ENCODE results near the gene ASB4. TPM values are rescaled to one million over a fixed set of nuclear protein-coding genes. Genes with fewer than 3 reads are reported as not detected.

The ASB4 gene
- total RNA-seq, 1 experiment from 2014 or later, result 0.47 TPM

DNA sequence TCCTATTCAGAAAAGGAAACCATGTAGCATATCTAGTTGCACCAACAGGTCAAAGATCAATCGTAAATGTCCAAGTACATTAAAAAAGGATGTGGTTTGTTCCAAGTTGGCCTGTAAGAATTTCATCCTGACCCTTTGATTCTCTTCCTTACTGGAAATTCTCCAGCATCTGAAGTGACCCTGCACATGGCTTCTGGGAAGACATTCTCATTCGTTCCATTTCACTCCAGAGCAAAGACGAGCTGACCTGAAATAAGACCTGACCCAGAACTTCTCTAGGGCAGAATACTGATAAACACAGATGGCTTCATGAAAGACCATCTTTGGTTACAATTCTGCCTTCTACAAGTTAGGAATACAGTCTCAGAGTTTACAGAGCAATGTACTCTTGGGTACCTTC, 39.8 kb downstream of the ASB4 start:
- DNase-seq (ENCODE audit: extremely low read depth, low read depth), result no peak

DNA sequence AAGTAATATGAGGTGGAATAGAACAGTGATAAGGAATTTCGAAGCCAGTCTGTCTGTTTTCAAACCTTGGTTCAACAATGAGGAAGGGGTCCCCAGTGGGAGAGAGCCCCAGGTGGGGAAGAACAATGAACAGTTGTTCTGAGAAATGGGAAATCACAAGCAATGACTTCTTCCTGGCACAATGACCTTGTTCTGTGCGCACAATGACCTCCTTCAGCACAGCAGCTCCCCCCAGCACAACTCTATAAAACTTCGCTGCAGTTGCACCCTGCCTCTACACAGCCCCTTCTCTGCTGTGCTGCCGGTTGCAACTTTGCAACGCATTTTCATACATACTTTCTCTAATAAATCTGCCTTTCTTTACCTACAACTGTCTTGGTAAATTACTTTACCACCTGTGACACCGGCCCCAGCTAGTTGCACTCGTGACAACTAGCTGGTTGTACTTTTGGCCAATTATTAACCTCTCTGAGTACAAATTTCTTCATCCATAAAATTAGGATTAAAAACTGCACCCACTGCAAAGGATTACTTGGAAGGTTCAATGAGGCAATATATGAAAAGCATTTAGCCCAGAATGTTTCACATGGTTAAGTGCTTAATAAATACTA, 40.5 kb downstream of the ASB4 start:
- DNase-seq (ENCODE audit: extremely low read depth, low read depth), result no peak

DNA sequence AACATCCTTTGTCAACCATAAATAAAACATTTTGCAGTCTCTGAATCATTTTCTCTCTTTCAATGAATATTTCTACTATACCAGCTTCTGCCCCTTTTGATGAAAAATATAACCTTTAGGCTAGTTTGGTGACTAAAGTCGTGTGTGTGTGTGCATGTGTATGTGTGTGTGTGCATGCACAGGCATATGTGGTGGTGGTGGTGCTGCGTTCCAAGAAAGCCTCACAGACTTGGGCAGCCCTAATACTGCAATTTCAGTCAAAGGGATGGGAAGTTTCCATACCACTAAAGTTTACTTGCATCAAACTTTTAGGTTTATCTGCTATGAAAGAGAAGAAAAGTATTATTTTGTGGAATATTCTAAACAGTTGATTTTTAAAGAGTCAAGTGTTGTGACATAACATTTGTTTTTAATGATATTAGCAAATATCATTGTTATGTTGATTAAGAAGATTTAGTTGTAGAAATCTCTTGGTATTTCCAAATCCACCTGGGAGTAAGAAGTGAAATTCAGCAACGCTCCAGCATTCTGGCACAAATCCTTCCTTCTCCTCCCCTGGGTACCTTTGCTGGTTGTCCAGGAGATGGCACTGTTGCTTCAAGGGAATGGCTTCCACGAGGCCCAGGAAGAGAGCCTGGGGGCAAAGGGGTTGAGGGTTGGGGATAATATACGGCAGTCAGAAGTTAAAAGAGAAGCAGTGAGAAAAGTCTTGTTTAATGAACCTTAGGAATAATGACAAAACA, 41.5 kb downstream of the ASB4 start:
- peak; percentile 76 for DNase-seq (ENCODE audit: extremely low read depth, low read depth)

DNA sequence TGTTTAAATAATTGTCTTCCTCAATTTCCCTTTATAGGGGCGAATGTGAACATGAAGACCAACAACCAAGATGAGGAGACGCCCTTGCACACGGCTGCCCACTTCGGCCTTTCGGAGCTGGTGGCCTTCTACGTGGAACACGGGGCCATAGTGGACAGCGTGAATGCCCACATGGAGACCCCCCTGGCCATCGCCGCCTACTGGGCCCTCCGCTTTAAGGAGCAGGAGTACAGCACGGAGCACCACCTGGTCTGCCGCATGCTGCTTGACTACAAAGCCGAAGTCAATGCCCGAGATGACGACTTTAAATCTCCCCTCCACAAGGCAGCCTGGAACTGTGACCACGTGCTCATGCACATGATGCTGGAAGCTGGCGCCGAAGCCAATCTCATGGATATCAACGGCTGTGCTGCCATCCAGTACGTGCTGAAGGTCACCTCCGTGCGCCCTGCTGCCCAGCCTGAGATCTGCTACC, 42.1 kb downstream of the ASB4 start:
- no peak for DNase-seq (ENCODE audit: extremely low read depth, low read depth)

DNA sequence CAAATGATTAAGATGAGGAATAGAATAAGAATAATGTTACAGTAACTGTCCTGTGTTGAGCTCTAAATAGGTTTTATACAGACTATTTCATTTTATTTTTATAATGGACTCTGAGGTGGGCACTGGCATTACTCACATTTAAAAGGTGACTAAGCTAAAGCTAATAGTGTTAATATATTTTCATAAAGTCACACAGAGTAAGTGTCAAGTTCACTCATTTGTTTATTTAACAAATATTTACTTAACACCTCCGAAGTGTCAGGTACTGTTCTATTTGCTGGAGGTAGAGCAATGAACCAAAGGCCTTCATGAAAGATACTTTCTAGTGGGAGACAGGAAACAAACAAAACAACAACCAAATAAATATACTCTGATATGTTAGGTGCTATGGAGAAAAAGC, 44.0 kb downstream of the ASB4 start:
- DNase-seq (ENCODE audit: extremely low read depth, low read depth), result no peak

DNA sequence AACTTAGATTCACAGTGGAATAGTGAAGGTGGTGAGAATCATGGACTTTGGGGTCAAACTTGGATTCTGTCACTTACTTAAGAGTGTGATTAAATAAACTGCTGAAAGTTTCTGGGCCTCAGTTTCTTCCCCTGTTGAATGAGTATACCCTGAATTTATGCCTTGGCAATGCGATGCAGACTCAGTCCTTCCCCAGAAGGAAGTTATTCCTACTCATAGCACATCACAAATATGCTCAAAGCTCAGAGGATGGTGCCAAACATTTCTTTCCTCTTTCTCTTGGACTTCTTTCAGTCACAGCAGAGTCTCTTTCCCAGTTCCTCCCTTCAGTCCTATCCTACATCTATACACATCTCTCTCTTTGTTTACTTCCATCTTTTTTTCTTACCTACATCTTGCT, 45.1 kb downstream of the ASB4 start:
- DNase-seq (ENCODE audit: extremely low read depth, low read depth), result no peak

DNA sequence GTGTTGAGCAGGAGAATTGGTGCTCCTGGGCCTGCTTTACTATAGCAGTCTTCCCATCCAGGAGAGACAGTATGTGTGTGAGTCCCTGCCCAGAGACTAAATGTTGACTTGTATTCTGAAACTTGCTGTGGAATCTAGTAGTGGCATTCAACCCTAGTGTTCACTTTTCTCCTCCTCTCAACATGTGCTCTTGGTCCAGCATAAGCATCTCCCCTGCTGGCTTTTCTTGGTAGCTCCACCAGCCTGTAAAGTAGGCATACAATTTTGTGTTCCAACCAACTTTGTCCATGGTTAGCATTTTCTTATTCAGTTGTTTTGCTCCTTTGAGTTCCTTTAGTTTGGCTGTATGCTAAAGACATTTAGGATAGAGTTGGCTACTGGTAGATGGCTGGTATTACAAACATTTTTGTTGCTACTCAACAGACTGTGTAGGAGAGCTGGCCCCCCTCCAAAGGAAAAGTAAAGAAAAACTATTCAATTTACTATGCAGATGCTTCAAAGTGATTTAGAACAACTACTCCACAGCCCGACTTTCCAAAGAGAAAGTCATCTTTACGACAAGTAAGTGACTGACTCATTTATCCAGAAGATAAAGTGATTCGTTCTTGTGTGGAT, 46.0 kb downstream of the ASB4 start:
- DNase-seq (ENCODE audit: extremely low read depth, low read depth), result no peak

DNA sequence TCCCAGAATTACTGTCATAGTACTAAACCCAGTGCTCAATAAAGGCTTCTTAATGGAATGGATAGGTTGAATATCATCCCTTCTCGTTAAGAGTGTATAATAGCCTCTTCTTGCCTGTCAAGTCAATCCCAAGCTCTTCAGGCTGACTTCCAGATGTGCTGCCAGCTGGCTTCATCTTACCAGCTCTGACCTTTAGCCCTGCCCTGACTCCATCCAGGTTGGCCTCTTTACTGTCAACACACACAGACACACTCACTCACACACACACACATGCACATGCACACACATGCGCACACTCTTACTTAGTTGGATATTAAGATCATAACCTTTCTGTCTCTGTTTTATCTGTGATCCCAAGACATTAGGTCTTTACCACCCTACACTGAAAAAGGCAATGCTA, 49.1 kb downstream of the ASB4 start:
- DNase-seq (ENCODE audit: extremely low read depth, low read depth), result no peak

DNA sequence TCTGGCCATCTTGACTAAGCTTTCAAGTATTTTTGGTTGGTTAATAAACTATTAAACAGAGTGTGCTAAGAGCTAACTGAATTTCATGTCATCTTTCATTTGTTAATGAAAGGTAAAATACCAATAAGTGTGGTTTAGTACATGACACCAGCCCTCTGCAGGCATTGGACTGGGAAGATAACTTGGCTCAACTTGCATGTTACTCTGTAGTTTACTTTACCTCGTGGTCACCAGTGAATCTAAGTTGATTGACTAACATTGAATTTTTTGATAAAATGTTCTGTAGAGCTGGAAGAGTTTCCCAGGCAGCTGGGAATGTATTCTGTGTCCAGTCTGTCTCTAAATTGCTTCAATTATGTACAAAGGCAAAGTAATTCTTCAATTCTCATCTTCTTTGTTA, 49.9 kb downstream of the ASB4 start:
- no peak for DNase-seq (ENCODE audit: extremely low read depth, low read depth)

DNA sequence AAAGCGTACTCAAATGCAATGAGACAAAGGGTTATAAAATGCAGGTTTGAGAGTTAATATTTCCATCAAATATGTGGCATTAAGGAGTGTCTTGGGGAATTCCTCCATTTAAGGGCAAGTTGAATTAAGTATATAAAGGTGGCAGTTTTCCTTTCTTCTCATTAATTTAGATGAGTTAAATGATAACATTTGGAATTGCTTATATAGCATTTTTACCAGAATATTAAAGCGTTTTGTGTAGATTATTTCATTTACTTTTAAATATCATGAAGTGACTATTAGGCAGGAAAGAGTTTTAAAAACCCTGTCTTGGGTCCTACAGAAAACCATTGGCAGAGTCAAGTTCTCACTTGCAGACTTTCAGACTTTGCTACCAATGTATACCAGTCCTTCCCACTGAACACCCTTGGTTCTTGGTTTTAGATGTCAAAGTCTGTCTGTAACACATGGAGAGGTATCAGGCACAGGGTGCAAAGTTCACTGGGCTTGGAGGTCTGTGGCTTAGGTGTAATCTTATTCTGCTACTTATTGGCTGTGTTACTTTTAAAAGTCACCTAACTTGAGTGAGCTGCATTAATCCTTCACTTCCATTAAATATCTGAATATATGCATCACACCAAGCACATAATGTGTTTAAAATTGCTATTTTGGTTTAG, 51.0 kb downstream of the ASB4 start:
- DNase-seq (ENCODE audit: extremely low read depth, low read depth), result no peak

DNA sequence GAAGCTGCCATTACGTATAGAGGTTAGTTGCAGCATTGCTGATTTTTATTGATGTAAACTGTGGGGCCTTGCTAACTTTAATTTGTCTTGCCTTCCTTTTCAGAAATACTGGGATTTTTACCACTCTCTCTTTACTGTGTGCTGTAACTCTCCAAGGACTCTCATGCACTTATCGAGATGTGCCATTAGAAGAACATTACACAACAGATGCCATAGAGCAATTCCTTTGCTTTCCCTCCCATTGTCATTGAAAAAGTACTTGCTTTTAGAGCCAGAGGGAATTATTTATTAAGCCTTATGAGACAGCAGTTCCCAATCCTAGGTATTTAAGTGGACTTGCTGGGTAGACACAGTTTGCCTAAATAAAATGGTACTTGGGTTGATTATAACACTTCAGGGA, 51.7 kb downstream of the ASB4 start:
- no peak for DNase-seq (ENCODE audit: extremely low read depth, low read depth)

DNA sequence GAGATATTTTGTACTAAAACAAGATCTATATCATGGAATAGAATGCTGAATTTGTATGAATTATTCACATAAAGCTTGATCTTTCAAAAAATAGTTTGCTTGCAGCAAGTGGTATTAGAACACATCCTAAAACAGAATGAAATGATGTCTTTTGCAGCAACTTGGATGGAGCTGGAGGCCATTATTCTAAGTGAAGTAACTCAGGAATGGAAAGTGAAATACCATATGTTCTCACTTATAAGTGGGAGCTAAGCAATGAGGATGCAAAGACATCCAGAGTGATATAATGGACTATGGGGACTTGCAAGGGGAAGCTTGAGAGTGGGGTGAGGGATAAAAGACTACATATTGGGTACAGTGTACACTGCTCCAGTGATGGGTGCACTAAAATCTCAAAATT, 53.7 kb downstream of the ASB4 start:
- no peak for DNase-seq (ENCODE audit: extremely low read depth, low read depth)

DNA sequence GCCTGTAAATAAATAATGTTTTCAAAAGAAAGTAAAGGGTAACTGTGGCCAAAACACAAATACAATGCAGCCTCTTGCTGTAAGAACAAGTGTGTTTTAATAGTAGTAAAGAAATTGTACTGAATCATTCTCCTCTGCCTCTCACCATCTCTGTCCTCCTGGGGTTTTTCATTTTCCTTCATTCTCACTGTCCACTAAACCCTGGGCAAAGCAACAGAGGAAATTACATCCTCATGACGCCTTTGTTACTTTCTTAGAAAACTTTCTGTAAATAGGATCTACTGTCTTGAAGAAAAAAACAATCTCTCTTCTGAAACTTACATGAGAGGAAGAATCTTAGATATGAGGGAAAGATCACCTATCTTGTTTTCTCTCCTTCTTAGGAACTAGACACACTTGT, 54.6 kb downstream of the ASB4 start:
- DNase-seq (ENCODE audit: extremely low read depth, low read depth), result no peak

DNA sequence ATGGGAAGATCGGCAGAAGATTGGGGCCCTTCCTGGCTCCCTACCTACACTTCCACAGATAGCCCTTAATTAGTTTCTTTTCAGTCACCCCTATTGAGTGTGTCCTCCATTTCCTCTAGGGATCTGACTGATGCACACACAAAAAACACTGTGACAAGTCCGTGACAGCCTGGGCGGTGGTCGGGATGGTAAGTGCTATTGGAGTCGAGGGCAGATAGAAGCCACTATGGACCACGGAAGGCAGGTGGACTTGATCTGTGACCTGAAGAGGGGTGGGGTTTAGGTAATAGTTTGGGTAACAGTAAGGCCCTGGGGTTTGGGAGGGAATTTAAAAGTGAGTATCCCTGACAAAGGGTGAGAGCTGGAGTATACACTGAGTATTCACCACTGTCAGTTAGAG, 57.6 kb downstream of the ASB4 start:
- DNase-seq (ENCODE audit: extremely low read depth, low read depth), result no peak

DNA sequence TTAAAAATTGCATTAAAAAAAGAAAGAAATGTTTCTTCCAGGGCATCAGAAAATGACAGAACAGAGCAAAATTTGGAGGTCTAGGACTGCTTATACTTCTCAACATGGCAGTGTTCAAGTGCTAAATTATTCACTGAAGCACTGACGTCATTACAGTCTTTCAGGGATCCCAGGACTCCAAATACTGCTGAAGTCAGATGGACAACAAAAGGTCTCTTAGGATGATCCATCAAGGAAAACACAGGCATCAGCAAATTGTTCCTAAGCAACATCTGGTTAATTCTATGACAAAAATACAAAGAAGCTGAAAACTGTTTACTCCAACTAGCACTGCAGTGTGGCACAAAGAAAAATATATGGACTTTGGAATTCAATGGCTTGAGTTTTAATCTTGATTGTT, 58.4 kb downstream of the ASB4 start:
- no peak for DNase-seq (ENCODE audit: extremely low read depth, low read depth)

DNA sequence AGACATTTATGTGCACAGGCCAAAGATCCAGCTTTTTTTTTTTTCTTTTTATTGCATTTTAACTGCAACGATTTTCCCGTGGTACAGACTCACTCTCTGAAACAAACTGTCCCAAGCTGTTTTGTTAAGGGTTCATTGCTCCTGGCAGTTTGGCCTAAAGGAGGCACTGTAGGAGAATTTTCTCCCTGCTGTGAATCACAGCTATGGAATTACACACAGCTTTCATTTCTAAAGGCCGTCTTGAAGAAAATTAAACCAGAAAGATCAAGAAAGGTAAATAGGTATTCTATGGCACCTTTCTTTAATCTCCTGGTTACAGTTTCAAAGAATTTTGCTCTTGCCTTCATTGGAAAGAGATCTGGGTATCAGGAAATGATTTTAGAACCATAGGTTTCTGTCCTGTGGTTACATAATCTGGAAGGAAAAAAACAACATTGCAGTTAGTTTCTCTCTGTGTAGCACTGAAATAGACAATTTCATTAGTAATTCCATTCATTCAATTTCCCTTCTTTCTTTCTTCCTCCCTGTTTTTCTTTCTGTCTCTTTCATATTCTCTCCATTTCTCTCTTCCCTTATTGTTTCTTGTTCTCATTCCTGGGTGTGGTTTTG, 59.4 kb downstream of the ASB4 start:
- DNase-seq (ENCODE audit: extremely low read depth, low read depth), result peak; percentile 62

DNA sequence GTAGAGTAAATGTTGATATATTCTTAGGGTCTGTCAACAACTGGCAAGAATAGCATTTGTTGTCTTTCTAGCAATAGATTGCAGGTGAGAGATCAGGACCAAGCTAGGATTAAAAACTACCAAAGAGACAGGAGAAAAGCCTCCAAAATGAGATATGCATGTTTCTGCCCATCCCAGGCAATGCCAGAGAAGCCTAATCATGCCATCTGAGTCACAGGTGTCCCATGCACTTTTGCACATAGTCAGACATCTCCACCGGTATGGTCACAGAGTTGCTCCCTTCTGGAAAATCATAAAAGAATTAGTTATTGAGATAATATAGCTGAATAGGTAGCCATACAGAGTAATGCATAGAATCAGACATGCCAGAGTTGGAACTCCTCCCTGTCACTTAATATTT, 59.9 kb downstream of the ASB4 start:
- DNase-seq (ENCODE audit: extremely low read depth, low read depth), result peak; percentile 6

DNA sequence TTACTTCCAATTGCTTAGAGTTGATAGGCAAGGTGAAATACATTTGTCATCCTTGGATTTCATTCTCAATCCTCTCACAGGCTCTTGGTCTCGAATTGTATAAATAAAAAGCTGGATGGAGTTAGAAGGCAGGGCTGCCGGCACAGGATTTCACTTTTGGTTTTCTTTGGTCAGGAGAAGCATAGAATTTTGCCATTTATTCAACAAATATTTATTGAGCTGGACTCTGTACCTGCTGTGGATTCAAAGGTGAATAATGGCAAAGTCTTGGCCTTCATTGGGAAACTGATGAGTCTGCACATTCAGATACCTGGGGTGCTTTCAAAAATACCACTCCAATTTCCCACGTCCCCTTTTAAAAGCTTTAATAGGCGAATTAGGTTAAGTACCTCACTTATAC, 60.9 kb downstream of the ASB4 start:
- no peak for DNase-seq (ENCODE audit: extremely low read depth, low read depth)

DNA sequence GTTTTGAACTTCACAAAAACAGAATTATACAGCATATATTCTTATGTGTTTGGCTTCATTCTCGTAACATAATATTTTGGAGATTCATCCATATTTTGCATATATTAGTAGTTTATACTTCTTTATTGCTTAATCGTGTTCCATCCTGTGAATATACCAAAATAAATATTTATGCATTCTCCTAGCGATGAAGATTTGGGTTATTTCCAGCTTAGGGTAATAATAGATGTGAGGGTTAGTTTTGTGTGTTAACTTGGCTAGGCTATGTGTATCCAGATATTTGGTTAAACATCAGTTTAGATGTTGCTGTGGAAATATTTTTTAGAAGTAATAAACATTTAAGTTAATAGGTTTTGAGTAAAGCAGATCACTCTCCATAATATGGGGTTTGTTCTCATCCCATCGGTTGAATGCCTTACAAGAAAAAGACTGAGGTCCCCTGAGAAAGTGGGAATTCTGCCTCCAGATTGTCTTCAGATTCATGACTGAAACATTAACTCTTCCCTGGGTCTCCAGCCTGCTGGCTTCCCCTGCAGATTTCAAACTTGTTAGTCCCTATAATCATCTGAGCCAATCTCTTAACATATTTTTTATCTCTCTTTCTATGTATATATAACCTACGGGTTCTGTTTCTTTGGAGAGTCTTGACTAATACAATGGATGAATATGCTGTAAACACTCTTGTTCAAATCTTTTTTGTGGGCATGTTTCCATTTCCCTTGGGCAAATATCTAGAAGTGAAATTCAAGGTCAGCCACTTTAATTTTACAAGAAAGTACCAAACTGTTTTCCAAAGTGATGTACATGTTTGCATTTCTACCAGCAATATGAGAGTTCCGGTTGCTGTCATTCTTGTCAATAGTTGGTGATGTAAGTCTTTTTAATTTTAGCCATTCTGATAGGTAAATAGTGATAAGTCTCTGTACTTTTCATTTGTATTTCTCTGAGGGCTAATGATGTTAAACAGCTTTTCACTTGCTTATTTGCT, 61.9 kb downstream of the ASB4 start:
- no peak for DNase-seq (ENCODE audit: extremely low read depth, low read depth)
